Epithelial cell of esophagus (primary cell): ENCODE measurements around the gene RGS7.
"Not testable (repeated sequence)": the region's sequence is repeated elsewhere in the genome, so short reads cannot be mapped to it uniquely, and the experiment has no call there.

Experiments used
- DNase-seq: peaks from one replicate; pipeline ENCODE4 v3.0.0; 2010; ENCODE audit warnings: low read depth
- H3K4me3 ChIP-seq: 2 replicates; pipeline ENCODE4 v1.5.1; 2011; ENCODE audit warnings: mild to moderate bottlenecking, low read length, control low read depth
- CTCF ChIP-seq: IDR thresholded peaks from 2 replicates; pipeline ENCODE4 v1.5.1; 2011; ENCODE audit warnings: low read depth, mild to moderate bottlenecking, low read length, control low read depth, inconsistent platforms; ENCODE audit not compliant: insufficient read depth; ENCODE audit errors: missing control alignments

RGS7 gene

DNA sequence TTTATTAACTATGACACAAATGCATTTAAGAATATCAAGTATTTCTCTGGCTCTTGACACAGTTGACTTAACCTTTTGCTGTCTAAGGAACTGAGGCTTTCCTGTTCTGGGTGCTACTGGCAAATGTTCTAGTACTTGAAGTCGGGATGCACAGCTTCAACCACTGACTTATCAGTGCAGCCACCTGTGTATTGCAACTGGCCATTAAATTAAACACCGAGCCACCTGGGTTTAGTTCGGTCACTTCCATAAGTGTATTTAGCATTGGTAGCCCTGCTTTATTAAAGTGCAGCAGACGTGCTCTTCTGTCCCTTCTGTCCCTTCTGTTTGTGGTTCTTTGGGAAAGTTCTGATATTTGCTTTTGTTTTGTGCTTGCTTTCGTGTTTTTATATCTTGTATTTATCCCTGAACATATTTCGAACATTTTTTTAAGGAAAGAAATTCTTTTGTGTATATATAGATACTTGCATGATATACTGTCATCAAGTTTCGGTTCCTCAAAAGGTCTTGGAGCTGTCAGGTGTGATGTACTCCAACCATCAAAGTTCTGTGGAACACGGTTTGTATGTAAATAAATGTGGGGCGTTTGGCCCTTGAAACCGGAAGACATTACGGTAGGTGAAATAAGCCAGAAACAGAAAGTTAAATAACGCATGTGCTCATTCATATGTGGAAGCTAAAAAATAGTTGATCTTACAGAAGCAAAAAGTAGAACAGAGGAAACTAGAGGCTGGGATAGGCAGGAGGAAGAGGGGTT is 447.1 kb downstream of the RGS7 start:
- no peak for DNase-seq
- no peak for TF ChIP-seq CTCF

DNA sequence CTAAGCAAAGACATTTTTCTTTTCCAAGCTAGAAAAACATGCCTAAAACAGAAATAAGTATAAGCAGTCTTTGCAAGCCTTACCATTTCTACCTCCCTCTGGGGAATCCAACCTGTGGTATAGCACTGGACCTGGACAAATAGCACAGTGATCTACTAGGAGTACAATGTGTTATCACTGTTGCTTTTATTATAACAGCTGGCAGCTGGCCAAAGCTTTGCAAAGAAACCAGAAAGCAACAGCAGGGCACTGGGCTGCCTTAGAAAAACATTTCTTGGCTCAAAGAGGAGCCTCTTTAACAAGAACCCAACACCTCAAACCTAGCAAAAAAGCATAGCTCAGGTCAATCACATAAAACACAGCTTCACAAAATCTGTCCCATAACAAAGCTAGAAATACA is 450.5 kb downstream of the RGS7 start:
- DNase-seq: no peak
- no peak for TF ChIP-seq CTCF
- H3K4me3 ChIP-seq: no peak overlapping the region

More for the DNA sequence above, 447.1 kb downstream of the RGS7 start:
- H3K4me3 ChIP-seq: no peak overlapping the region

GRCh38 chr1:240905225-240905765 is 451.7 kb downstream of the RGS7 start:
- no peak for DNase-seq
- no peak overlapping the region for H3K4me3 ChIP-seq
- no peak for TF ChIP-seq CTCF

GRCh38 chr1:240895424-240895823 is 461.6 kb downstream of the RGS7 start:
- not testable (repeated sequence) for DNase-seq, H3K4me3 ChIP-seq

- no peak for DNase-seq
- TF ChIP-seq CTCF: no peak
- no peak overlapping the region for H3K4me3 ChIP-seq
Measured at GRCh38 chr1:240888787-240889048, 468.3 kb downstream of the RGS7 start.

DNA sequence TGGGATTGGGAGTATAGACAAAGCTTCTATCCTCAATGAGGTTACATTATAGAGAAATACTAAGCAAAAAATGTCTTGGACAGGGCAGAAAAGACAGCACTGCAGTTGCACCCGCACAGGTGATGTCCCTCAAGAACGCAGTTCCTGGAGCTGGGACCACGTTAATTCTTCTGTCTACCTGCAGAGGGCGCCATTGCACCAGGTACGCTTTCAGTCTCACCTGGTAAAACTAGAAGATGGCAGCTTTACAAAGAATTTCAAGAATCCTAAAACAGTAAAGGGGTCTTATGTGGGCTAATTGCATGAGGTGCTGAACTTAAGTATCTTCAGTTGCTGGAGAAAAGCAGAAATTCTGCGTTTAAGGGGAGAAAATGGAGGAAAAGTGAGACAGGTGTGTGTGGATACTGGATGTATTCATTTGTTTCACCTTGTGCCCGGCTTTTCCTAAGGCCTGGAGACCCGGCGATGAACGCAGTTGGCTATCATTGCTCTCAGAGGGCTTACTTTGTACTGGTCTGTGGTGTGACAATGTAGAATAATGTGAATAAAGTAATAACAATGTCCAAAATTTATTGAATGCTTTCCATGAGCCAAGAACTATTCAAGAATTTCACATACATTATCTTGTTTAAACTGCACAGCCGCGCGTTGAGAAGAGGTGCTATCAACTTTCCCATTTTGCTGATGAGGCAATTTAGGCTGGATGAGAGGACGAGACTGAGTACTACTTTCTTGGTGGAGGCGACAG is 468.8 kb downstream of the RGS7 start:
- peak; percentile 55 for DNase-seq
- TF ChIP-seq CTCF: peak; percentile 58
- H3K4me3 ChIP-seq: no peak overlapping the region

GRCh38 chr1:240883490-240883889 is 473.5 kb downstream of the RGS7 start:
- no peak overlapping the region for H3K4me3 ChIP-seq
- no peak for DNase-seq
- TF ChIP-seq CTCF: no peak

- not testable (repeated sequence) for DNase-seq, H3K4me3 ChIP-seq
Measured at GRCh38 chr1:240882656-240883308, 474.2 kb downstream of the RGS7 start.
